GM23338 (cell line): ENCODE measurements around the gene PHC2. TPM values are rescaled to one million over a fixed set of nuclear protein-coding genes. Genes with fewer than 3 reads are reported as not detected.

Source experiments
- CREB1 ChIP-seq: fragments of 250-450 bp; sonication (Bioruptor Pico); IDR thresholded peaks from 2 replicates; pipeline ENCODE4 v1.5.0; 2020; ENCODE audit warnings: low read depth, mild to moderate bottlenecking, moderate library complexity
- ETS1 ChIP-seq: IDR thresholded peaks from 2 replicates; pipeline ENCODE4 v1.6.1; 2016; ENCODE audit warnings: antibody characterized with exemption
- JUNB ChIP-seq: IDR thresholded peaks from one replicate; pipeline ENCODE4 v1.6.1; 2016; ENCODE audit warnings: antibody characterized with exemption; ENCODE audit not compliant: unreplicated experiment
- NANOG ChIP-seq: IDR thresholded peaks from 2 replicates; pipeline ENCODE4 v1.6.1; 2016; ENCODE audit warnings: antibody characterized with exemption, borderline replicate concordance
- STAT1 ChIP-seq: IDR thresholded peaks from one replicate; pipeline ENCODE4 v1.6.1; 2016; ENCODE audit warnings: antibody characterized with exemption; ENCODE audit not compliant: unreplicated experiment
- ZNF114 ChIP-seq: fragments of 250-450 bp; sonication (Bioruptor Pico); IDR thresholded peaks from 2 replicates; pipeline ENCODE4 v1.5.0; 2020; ENCODE audit warnings: mild to moderate bottlenecking, moderate library complexity
- ZNF331 ChIP-seq: fragments of 250-450 bp; sonication (Bioruptor Pico); IDR thresholded peaks from 2 replicates; pipeline ENCODE4 v1.5.0; 2020; ENCODE audit warnings: low read depth, mild to moderate bottlenecking, moderate library complexity
- polyA plus RNA-seq: library from polyadenylated mRNA; unstranded; fragments of >200 nt; fragmentation: Nextera tagmentation; extraction: Ambion mirVana; gene quantifications from 2 replicates; pipeline ENCODE4 v1.2.1, GENCODE V29; 2016
- total RNA-seq: library from RNA; depleted of rRNA; stranded (reverse); fragments of >200 nt; shearing (Covaris generic); gene quantifications from 2 replicates; pipeline ENCODE4 v1.2.3, GENCODE V29; 2014
- TF ChIP-seq, protein P1 (sequence below): fragments of 250-450 bp; sonication (Bioruptor Pico); IDR thresholded peaks from 2 replicates; pipeline ENCODE4 v1.5.0; 2020; ENCODE audit warnings: mild to moderate bottlenecking, moderate library complexity
- TF ChIP-seq, protein P2 (sequence below): IDR thresholded peaks from one replicate; pipeline ENCODE4 v1.6.1; 2018; ENCODE audit warnings: antibody characterized with exemption; ENCODE audit not compliant: unreplicated experiment

Gene PHC2
- total and polyA plus RNA-seq, 2 experiments from 2014 or later, result 1.7 to 7.3 TPM

DNA sequence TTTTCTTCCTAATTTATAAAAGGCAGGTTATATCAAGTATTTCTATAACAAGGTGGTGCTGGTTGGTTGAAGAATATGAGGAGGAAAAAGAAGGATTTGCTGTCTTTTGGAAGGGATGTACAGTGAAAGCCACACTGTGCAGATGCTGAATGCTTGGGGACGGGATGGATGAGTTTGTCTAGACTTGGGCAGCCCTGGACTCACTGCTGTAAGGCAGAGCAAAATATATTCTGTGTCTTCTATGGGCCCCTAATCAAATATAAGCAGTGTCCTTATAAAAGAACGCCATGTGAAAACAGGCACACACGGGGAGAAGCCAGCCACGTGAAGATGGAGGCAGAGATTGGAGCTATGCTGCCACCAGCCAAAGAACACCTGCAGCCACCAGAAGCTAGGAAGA, 47.4 kb downstream of the PHC2 start (continued):
- TF ChIP-seq, protein P1, sequence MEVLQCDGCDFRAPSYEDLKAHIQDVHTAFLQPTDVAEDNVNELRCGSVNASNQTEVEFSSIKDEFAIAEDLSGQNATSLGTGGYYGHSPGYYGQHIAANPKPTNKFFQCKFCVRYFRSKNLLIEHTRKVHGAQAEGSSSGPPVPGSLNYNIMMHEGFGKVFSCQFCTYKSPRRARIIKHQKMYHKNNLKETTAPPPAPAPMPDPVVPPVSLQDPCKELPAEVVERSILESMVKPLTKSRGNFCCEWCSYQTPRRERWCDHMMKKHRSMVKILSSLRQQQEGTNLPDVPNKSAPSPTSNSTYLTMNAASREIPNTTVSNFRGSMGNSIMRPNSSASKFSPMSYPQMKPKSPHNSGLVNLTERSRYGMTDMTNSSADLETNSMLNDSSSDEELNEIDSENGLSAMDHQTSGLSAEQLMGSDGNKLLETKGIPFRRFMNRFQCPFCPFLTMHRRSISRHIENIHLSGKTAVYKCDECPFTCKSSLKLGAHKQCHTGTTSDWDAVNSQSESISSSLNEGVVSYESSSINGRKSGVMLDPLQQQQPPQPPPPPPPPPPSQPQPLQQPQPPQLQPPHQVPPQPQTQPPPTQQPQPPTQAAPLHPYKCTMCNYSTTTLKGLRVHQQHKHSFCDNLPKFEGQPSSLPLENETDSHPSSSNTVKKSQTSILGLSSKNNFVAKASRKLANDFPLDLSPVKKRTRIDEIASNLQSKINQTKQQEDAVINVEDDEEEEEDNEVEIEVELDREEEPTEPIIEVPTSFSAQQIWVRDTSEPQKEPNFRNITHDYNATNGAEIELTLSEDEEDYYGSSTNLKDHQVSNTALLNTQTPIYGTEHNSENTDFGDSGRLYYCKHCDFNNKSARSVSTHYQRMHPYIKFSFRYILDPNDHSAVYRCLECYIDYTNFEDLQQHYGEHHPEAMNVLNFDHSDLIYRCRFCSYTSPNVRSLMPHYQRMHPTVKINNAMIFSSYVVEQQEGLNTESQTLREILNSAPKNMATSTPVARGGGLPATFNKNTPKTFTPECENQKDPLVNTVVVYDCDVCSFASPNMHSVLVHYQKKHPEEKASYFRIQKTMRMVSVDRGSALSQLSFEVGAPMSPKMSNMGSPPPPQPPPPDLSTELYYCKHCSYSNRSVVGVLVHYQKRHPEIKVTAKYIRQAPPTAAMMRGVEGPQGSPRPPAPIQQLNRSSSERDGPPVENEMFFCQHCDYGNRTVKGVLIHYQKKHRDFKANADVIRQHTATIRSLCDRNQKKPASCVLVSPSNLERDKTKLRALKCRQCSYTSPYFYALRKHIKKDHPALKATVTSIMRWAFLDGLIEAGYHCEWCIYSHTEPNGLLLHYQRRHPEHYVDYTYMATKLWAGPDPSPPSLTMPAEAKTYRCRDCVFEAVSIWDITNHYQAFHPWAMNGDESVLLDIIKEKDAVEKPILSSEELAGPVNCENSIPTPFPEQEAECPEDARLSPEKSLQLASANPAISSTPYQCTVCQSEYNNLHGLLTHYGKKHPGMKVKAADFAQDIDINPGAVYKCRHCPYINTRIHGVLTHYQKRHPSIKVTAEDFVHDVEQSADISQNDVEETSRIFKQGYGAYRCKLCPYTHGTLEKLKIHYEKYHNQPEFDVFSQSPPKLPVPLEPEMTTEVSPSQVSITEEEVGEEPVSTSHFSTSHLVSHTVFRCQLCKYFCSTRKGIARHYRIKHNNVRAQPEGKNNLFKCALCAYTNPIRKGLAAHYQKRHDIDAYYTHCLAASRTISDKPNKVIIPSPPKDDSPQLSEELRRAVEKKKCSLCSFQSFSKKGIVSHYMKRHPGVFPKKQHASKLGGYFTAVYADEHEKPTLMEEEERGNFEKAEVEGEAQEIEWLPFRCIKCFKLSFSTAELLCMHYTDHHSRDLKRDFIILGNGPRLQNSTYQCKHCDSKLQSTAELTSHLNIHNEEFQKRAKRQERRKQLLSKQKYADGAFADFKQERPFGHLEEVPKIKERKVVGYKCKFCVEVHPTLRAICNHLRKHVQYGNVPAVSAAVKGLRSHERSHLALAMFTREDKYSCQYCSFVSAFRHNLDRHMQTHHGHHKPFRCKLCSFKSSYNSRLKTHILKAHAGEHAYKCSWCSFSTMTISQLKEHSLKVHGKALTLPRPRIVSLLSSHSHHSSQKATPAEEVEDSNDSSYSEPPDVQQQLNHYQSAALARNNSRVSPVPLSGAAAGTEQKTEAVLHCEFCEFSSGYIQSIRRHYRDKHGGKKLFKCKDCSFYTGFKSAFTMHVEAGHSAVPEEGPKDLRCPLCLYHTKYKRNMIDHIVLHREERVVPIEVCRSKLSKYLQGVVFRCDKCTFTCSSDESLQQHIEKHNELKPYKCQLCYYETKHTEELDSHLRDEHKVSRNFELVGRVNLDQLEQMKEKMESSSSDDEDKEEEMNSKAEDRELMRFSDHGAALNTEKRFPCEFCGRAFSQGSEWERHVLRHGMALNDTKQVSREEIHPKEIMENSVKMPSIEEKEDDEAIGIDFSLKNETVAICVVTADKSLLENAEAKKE (CRISPR knock-in tag), result no peak
- TF ChIP-seq, protein P2, sequence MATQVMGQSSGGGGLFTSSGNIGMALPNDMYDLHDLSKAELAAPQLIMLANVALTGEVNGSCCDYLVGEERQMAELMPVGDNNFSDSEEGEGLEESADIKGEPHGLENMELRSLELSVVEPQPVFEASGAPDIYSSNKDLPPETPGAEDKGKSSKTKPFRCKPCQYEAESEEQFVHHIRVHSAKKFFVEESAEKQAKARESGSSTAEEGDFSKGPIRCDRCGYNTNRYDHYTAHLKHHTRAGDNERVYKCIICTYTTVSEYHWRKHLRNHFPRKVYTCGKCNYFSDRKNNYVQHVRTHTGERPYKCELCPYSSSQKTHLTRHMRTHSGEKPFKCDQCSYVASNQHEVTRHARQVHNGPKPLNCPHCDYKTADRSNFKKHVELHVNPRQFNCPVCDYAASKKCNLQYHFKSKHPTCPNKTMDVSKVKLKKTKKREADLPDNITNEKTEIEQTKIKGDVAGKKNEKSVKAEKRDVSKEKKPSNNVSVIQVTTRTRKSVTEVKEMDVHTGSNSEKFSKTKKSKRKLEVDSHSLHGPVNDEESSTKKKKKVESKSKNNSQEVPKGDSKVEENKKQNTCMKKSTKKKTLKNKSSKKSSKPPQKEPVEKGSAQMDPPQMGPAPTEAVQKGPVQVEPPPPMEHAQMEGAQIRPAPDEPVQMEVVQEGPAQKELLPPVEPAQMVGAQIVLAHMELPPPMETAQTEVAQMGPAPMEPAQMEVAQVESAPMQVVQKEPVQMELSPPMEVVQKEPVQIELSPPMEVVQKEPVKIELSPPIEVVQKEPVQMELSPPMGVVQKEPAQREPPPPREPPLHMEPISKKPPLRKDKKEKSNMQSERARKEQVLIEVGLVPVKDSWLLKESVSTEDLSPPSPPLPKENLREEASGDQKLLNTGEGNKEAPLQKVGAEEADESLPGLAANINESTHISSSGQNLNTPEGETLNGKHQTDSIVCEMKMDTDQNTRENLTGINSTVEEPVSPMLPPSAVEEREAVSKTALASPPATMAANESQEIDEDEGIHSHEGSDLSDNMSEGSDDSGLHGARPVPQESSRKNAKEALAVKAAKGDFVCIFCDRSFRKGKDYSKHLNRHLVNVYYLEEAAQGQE, result no peak
- no peak for TF ChIP-seq CREB1 (CRISPR knock-in tag)
- TF ChIP-seq ZNF331, result no peak
- no peak for TF ChIP-seq ETS1
- no peak for TF ChIP-seq NANOG
- no peak for TF ChIP-seq JUNB
- TF ChIP-seq STAT1, result no peak
- TF ChIP-seq ZNF114, result no peak
